Brain microvascular endothelial cell (primary cell): ENCODE results near the gene PLEKHO2.
"Not testable (repeated sequence)": the region's sequence is repeated elsewhere in the genome, so short reads cannot be mapped to it uniquely, and the experiment has no call there.

Source experiments
- DNase-seq: peaks from one replicate; pipeline ENCODE4 v3.0.0-alpha.2; 2020
- H3K27ac ChIP-seq: fragments of 250-450 bp; sonication (Bioruptor Pico); 2 replicates; pipeline ENCODE4 v1.5.1; 2020; ENCODE audit warnings: mild to moderate bottlenecking, moderate library complexity
- H3K27me3 ChIP-seq: fragments of 250-450 bp; sonication (Bioruptor Pico); replicated peaks from 2 replicates; pipeline ENCODE4 v1.5.1; 2020; ENCODE audit warnings: mild to moderate bottlenecking
- H3K36me3 ChIP-seq: fragments of 250-450 bp; sonication (Bioruptor Pico); replicated peaks from 2 replicates; pipeline ENCODE4 v1.5.1; 2020; ENCODE audit warnings: mild to moderate bottlenecking
- H3K4me3 ChIP-seq: 2 replicates; pipeline ENCODE4 v1.5.1; 2011; ENCODE audit warnings: low read depth, mild to moderate bottlenecking, control low read depth, low read length, moderate library complexity
- CTCF ChIP-seq: IDR thresholded peaks from 2 replicates; pipeline ENCODE4 v1.5.1; 2011; ENCODE audit warnings: low read depth, mild to moderate bottlenecking, moderate library complexity, low read length, control low read depth, inconsistent platforms; ENCODE audit errors: missing control alignments
- in situ Hi-C: cut with HindIII; loops from 2 replicates; pipeline ENCODE4 v1.10.0; 2017; ENCODE audit warnings: low sequenced_read_pairs, low pct_ligation_motif_present

Gene PLEKHO2

GRCh38 chr15:64809649-64810496 lies 31.8 kb upstream of the PLEKHO2 start:
- no peaks in the 10 kb centered on the region for H3K27me3 ChIP-seq
- peak; percentile 59 for DNase-seq
- no peak overlapping the region for H3K27ac ChIP-seq
- no peak overlapping the region for H3K4me3 ChIP-seq
- peak; percentile 99 for TF ChIP-seq CTCF
- H3K36me3 ChIP-seq: no peaks in the 10 kb centered on the region
- in situ Hi-C loops: no loop called here

GRCh38 chr15:64810497-64811326 lies 31.0 kb upstream of the PLEKHO2 start:
- Histone ChIP-seq H3K27ac (no peak overlapping the region), H3K27me3 (no peaks in the 10 kb centered on the region), H3K4me3 (no peak overlapping the region), H3K36me3 (no peaks in the 10 kb centered on the region)
- no peak for TF ChIP-seq CTCF
- in situ Hi-C loops: no loop called here
- DNase-seq: no peak

GRCh38 chr15:64813075-64813474 lies 28.6 kb upstream of the PLEKHO2 start:
- H3K36me3 ChIP-seq: peaks cover 2% of the 10 kb centered on the region
- H3K27me3 ChIP-seq: no peaks in the 10 kb centered on the region
- in situ Hi-C loops: no loop called here
- peak; percentile 3 for DNase-seq
- no peak for TF ChIP-seq CTCF
- no peak overlapping the region for H3K4me3 ChIP-seq
- no peak overlapping the region for H3K27ac ChIP-seq

GRCh38 chr15:64814283-64814682 lies 27.4 kb upstream of the PLEKHO2 start:
- in situ Hi-C loops, H3K4me3 ChIP-seq, H3K27me3 ChIP-seq, DNase-seq, H3K27ac ChIP-seq, H3K36me3 ChIP-seq: not testable (repeated sequence)

- DNase-seq, H3K4me3 ChIP-seq, H3K27ac ChIP-seq, H3K27me3 ChIP-seq, H3K36me3 ChIP-seq, in situ Hi-C loops: not testable (repeated sequence)
These were observed 26.8 kb upstream of the PLEKHO2 start for GRCh38 chr15:64814965-64815364.

GRCh38 chr15:64816452-64816851 lies 25.3 kb upstream of the PLEKHO2 start:
- no peak for DNase-seq
- no peak overlapping the region for H3K27ac ChIP-seq
- in situ Hi-C loops: no loop called here

More at GRCh38 chr15:64816452-64816851, 25.3 kb upstream of the PLEKHO2 start:
- Histone ChIP-seq H3K36me3 (peaks cover 4% of the 10 kb centered on the region), H3K4me3 (no peak overlapping the region), H3K27me3 (no peaks in the 10 kb centered on the region)
- no peak for TF ChIP-seq CTCF
